Measurements from ENCODE around the gene SCAI. TPM values are rescaled to one million over a fixed set of nuclear protein-coding genes. Genes with fewer than 3 reads are reported as not detected.
"Not testable (repeated sequence)": the region's sequence is repeated elsewhere in the genome, so short reads cannot be mapped to it uniquely, and the experiment has no call there.

SCAI gene
- total and polyA plus RNA-seq, 4 donors: 1.4 to 39.9 (median 8.0) TPM

DNA sequence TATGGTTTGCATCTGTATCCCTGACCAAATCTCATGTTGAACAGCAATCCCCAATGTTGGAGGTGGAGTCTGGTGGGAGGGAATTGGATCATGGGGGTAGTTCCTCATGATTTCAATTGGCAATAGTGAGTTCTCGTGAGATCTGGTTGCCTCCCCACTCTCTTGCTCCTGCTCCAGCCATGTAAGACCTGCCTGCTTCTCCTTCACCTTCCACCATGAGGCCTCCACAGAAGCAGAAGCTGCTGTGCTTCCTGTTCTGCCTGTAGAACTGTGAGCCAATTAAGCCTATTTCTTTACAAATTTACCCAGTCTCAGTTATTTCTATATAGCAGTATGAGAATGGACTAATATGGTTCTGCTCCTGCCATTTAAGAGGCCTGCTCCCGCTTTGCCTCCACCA lies 32.9 kb downstream of the SCAI start:
- Histone ChIP-seq H3K27me3 (ENCODE audit: control insufficient read depth in 3 of 3, insufficient read depth in 3 of 3, low read length in 2 of 3) (no peaks in the 10 kb centered on the region), H3K9me3 (ENCODE audit: control insufficient read depth in 4 of 4, insufficient read depth in 3 of 4, low read length in 3 of 4) (peaks cover 0 to 3% (median 0%) of the 10 kb centered on the region in 4 donors), H3K4me1 (ENCODE audit: control insufficient read depth in 5 of 5, insufficient read depth in 5 of 5, low read length in 5 of 5) (no peaks in the 10 kb centered on the region), H3K9ac (ENCODE audit: insufficient read depth in 1 of 2, low read length in 2 of 2) (no peak overlapping the region), H3K36me3 (ENCODE audit: control insufficient read depth in 4 of 4, insufficient read depth in 4 of 4, low read length in 4 of 4) (peaks cover 0 to 2% (median 0%) of the 10 kb centered on the region in 4 donors), H3K4me3 (no peak overlapping the region), H3K27ac (ENCODE audit: low read depth in 1 of 2, low read length in 1 of 2) (no peak overlapping the region)
- DNase-seq: no peak
- TF ChIP-seq, protein P1, sequence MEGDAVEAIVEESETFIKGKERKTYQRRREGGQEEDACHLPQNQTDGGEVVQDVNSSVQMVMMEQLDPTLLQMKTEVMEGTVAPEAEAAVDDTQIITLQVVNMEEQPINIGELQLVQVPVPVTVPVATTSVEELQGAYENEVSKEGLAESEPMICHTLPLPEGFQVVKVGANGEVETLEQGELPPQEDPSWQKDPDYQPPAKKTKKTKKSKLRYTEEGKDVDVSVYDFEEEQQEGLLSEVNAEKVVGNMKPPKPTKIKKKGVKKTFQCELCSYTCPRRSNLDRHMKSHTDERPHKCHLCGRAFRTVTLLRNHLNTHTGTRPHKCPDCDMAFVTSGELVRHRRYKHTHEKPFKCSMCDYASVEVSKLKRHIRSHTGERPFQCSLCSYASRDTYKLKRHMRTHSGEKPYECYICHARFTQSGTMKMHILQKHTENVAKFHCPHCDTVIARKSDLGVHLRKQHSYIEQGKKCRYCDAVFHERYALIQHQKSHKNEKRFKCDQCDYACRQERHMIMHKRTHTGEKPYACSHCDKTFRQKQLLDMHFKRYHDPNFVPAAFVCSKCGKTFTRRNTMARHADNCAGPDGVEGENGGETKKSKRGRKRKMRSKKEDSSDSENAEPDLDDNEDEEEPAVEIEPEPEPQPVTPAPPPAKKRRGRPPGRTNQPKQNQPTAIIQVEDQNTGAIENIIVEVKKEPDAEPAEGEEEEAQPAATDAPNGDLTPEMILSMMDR (IDR thresholded peaks at IDR 0.05; ENCODE audit: control extremely low read depth, extremely low read depth): no peak
- WGBS, 2 donors: 96 to 97% methylated on average over 2 of the region's 2 CpGs
- ATAC-seq (ENCODE audit: insufficient read depth, low FRiP score): no peak

GRCh38 chr9:125108541-125108940 lies 34.8 kb downstream of the SCAI start:
- not testable (repeated sequence) for H3K36me3 ChIP-seq (ENCODE audit: control insufficient read depth in 4 of 4, insufficient read depth in 4 of 4, low read length in 4 of 4); H3K27me3 ChIP-seq (ENCODE audit: control insufficient read depth in 3 of 3, insufficient read depth in 3 of 3, low read length in 2 of 3); H3K9ac ChIP-seq (ENCODE audit: insufficient read depth in 1 of 2, low read length in 2 of 2); H3K9me3 ChIP-seq (ENCODE audit: control insufficient read depth in 4 of 4, insufficient read depth in 3 of 4, low read length in 3 of 4); ATAC-seq (ENCODE audit: insufficient read depth, low FRiP score); H3K4me1 ChIP-seq (ENCODE audit: control insufficient read depth in 5 of 5, insufficient read depth in 5 of 5, low read length in 5 of 5); H3K4me3 ChIP-seq; DNase-seq; H3K27ac ChIP-seq (ENCODE audit: low read depth in 1 of 2, low read length in 1 of 2)
- WGBS, 2 donors: 96 to 97% methylated on average over 20 to 29 of the region's 33 CpGs

DNA sequence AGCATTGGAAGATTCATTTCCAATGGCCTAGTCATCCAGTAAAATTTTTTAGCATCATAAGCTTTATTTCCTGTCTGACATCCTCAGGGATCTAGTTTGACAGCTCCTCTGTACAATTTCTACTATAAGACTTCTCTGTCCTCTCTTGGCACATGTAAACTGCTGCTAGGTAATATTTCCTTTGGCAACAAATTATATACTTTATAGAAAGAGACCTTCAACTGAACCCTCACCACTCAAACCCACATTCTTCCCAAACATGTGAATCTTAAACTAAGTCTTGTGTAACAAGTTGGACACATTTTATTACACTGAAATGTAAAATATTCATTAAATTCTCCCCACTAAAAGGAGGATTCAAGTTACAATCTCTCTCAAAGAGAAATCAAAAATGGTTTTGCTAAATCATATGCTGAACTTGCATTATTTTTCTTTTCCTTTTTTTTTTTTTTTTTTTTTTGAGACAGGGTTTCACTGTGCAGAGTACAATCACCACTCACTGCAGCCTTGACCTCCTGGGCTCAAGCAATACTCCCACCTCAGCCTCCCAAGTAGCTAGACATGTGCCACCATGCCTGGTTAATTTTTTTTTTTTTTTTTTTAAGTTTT lies 36.9 kb downstream of the SCAI start:
- ATAC-seq (ENCODE audit: insufficient read depth, low FRiP score) (no peak), DNase-seq (no peak)
- Histone ChIP-seq H3K9me3 (ENCODE audit: control insufficient read depth in 4 of 4, insufficient read depth in 3 of 4, low read length in 3 of 4) (no peaks in the 10 kb centered on the region), H3K9ac (ENCODE audit: insufficient read depth in 1 of 2, low read length in 2 of 2) (no peak overlapping the region), H3K36me3 (ENCODE audit: control insufficient read depth in 4 of 4, insufficient read depth in 4 of 4, low read length in 4 of 4) (peaks cover 0 to 2% (median 0%) of the 10 kb centered on the region in 4 donors), H3K4me1 (ENCODE audit: control insufficient read depth in 5 of 5, insufficient read depth in 5 of 5, low read length in 5 of 5) (no peaks in the 10 kb centered on the region), H3K4me3 (no peak overlapping the region), H3K27ac (ENCODE audit: low read depth in 1 of 2, low read length in 1 of 2) (no peak overlapping the region), H3K27me3 (ENCODE audit: control insufficient read depth in 3 of 3, insufficient read depth in 3 of 3, low read length in 2 of 3) (no peaks in the 10 kb centered on the region)
- TF ChIP-seq, protein P1 (IDR thresholded peaks at IDR 0.05; ENCODE audit: control extremely low read depth, extremely low read depth): no peak

GRCh38 chr9:125103770-125104460 lies 39.4 kb downstream of the SCAI start:
- Histone ChIP-seq H3K9ac (ENCODE audit: insufficient read depth in 1 of 2, low read length in 2 of 2) (no peak overlapping the region), H3K9me3 (ENCODE audit: control insufficient read depth in 4 of 4, insufficient read depth in 3 of 4, low read length in 3 of 4) (no peaks in the 10 kb centered on the region), H3K36me3 (ENCODE audit: control insufficient read depth in 4 of 4, insufficient read depth in 4 of 4, low read length in 4 of 4) (no peaks in the 10 kb centered on the region), H3K27me3 (ENCODE audit: control insufficient read depth in 3 of 3, insufficient read depth in 3 of 3, low read length in 2 of 3) (no peaks in the 10 kb centered on the region), H3K27ac (ENCODE audit: low read depth in 1 of 2, low read length in 1 of 2) (no peak overlapping the region), H3K4me1 (ENCODE audit: control insufficient read depth in 5 of 5, insufficient read depth in 5 of 5, low read length in 5 of 5) (no peaks in the 10 kb centered on the region), H3K4me3 (no peak overlapping the region)
- DNase-seq (no peak), ATAC-seq (ENCODE audit: insufficient read depth, low FRiP score) (no peak)
- 85 to 88% methylated on average over 3 of the region's 3 CpGs for WGBS, 2 donors
- TF ChIP-seq, protein P1 (IDR thresholded peaks at IDR 0.05; ENCODE audit: control extremely low read depth, extremely low read depth): no peak
